ENCODE measurements around the gene CERS2.

The CERS2 gene

DNA sequence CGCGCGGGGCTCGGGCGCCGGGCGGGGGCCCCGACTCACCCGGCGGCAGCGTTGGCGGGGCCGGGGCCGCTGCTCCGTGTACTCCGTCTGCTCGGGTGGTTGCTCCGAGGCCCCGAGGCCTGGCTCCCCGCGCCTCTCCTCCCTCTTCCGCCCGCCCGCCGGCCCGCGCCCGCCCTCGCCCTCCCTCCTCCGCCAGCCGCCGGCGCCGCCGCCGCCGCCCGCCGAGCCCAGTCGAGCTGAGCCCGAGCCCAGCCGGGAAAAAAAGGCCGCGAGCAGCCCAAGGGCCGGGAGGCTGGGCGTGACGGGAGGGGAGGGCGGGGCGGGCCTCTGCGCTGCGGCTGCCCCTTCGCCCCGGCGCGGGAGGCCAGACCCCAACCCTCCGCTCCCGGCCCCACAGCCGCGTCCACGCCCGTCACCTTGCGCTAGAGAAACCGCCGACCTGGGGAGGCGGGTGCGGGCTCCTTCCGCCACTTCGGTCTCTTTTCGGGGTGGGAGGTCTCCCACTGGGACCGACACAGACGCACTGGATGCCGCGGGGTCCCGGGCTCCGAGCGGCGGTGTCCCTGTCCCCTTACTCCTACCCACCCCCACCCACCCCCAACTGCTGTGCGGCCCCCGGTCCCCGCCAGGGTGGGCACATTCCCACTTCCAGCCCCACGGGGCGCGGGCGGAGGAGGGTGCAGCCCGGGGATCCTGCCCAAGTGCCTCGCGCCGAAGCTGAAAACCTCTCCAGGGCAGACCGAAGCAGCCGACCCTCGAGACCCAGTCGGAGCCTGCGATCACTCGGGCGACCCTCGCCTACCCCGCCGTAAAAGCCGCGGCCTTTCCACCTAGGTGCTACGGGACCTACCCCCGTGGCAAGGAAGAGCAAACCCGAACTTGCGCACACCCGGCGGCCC is at the start of gene CERS2:
Gene CERS2 (minus strand): TSS at position 256 of the 899 bp plus-strand sequence. CDS start 5,745 bp downstream, outside the sequence.
- peak; percentile 66 for DNase-seq

- DNase-seq = no peak
Observed at GRCh38 chr1:151013518-151013917, 38.9 kb upstream of the CERS2 start.

GRCh38 chr1:151012684-151013471 is 38.2 kb upstream of the CERS2 start:
- DNase-seq = no peak

DNA sequence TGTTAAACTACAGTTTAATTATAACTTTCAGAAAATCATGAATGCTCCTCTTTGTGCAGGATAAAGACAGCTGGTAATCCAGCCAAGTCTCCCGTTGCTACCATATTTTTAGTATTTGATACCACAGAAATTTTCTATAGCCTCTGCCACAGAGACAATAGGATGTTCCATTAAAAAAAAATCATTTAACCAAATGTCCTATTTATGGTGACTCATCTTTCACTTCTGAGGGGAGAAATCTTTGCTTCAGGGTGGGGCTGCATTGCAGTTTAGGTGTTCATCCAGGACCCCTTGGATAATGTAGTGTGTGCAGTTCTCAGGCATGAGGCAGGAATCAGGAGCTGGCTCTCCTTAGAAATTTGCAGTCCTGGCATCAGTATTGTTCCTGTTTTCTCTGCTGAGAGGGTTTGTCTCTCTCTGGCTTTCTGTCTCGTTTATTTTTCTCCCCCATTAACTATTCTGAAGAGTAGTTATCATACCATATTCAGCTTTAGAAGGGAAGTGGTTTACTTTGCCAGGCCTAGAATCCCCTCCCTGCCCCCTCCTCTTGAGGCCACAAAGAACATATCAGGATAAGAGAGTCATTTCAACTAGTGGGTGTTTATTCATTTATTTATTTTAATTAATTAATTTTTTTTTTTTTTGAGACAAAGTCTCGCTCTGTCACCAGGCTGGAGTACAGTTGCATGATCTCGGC is 36.7 kb upstream of the CERS2 start:
- DNase-seq = no peak

- no peak for DNase-seq
Observed at GRCh38 chr1:151010346-151010726, 35.7 kb upstream of the CERS2 start.

DNA sequence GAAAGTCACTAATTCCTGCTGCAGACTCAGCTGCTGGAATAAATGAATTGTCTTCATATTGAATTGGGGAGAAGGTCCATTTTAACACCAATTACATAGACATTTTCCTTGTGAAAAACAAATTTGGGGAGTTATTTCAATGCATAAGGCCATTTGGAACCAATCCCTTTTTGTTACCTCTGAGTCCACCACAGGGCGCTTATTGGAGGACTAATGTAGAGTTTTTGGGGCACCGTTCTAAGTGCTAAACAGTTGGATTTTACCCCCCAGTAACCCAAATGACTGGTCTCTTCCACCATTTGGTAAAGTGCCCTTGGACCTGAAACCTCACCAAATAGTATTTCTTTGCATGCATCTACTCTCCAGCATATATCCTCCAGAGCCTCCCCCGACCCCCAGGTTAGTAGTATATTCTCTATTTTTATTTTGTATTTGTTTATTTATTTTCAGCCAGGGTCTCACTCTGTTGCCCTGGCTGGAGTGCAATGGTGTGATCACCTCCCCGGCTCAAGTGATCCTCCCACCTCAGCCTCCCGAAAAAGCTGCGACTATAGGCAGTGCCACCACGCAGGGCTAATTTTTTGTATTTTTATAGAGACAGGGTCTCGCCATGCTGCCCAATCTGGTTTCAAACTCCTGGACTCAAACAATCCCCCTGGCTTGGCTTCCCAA is 35.2 kb upstream of the CERS2 start:
- no peak for DNase-seq

DNA sequence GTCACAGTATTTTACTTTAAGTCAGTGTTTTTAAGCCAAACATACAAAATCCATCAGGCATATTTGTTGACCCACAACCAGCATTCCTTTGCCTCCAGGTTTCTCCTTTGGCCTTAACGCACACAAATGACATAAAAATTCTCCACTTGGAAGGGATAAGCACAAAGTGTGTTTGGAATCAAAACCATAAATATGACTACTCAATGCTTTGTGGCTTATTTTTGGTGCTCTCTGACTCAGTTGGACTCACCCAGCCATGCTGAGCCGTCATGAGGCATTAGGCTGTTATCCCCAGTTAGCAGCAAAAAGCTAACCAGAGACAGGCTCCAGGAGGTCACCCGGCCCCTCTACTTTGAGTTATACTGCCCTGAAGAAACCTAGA is 34.6 kb upstream of the CERS2 start:
- no peak for DNase-seq

DNA sequence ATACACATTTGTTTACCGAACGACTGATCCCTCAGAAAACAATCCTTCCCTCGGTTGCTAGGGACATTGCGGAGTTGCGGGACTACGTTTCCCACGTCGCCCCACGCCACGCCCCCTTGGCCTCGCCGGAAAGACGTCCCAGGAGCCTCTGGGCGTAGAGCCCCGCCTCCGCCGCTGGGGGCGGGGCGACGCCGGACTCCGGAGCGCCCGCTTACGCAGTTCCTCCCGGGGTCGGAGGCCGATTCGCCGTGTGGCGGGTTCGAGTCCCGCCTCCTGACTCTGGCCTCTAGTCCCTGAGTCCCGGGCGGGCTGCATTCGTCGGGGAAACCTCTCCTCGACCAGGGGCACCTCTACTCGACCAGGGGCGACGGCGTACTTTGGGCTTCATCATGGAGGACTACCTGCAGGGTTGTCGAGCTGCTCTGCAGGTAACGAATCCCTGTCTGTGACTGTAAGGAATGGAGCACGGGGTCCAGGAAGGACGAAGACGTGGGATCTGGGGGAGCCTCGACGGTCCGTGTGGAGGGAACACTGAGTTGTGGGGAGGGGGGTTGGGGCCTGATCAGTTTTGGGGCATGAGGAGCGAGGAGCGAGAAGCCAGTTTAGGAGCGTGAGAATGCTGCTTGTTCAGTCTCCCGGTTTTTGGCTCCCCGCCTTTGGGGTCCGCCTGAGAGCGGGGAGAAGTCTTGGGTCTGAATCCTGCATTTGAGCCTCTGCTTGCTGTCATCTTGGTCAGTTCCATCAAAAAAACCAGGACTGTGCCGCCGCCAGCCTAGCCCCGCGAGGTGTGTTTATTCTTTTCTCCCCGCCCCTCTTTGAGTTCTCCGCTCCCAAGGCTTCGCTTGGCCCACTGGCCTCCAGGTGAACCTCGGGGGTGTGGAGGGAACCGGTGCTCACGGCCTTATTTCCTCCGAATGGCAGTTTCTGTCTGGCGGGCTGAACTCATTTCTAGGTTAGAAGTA is 33.9 kb upstream of the CERS2 start, which contains the start of gene PRUNE1:
Gene PRUNE1 (plus strand): TSS at position 206 of the 962 bp plus-strand sequence. CDS start 184 bp downstream, at position 390.
- peak; percentile 90 for DNase-seq

GRCh38 chr1:151007853-151008243 is 33.2 kb upstream of the CERS2 start:
- DNase-seq = no peak

- no peak for DNase-seq
Observed at GRCh38 chr1:151006327-151007052, 31.9 kb upstream of the CERS2 start, which contains the start of gene MINDY1. TSS of gene MINDY1 (minus strand) at chr1:151006902. CDS start at chr1:151002617, 4,285 bp downstream.

DNA sequence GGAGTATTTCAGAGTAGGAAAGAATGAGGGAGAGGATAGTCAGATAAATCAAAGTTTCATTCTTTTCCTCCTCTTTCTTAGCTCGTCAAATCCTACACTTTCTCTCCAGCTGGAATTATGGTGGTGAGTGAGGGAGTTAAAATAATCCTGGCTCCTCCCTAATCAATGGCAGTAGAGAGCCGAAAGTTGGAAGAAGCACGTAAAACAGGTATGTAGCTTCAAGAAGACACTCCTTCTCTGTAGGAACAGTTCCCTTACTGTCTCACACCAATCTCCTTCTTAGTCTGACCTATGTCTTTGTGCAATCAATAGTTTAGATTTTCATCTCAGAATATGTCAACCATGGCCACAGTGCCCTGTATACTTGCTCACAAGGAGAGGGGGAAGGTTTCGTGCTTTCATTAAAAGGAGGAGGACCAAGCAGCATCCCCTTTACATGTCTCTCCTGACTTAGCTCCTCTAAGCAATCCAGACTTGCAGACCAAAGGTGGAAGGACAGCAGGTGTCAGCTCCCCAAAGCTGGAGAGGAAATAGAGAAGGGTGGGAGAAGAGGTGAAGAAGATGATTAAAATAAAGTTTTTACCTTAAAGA is 31.2 kb upstream of the CERS2 start:
- DNase-seq = no peak

DNA sequence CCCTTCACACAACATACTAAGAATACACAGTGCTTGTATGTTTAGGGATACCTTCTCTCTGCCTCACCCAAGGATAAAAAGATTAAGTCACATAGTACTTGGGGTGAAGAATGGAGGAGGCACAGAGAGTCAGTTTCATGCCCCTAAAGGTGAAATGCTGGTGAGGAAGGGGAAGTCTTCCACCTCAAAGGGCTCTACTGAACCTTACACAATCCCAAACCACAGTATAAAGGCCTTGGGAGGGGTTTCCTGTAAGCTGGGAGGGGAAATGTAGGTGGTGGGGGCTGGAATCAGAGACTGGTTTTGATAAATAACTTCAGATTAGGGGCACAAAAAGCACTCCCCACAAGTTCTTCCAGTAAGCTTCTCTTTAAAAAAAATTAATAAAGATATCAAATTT is 28.5 kb upstream of the CERS2 start:
- no peak for DNase-seq

DNA sequence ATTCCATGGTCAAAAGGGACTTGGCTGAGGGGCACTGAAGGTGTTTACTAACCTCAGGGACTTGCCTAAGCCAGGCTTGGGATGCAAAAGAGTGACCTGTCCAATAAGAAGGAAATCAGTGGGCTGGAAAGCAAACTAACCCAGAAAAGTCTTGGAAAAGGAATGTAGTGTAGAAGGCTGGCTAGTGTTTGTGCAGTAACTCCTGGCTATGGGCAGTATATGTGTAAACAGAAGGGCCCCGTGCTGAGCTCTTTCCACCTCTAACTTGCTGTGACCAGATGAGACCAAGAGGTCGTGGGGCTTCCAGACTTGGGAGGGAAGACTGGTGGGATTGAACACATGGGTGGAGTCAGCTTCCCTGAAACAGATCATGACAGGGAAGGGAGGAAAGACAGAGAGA is 28.0 kb upstream of the CERS2 start:
- no peak for DNase-seq

DNA sequence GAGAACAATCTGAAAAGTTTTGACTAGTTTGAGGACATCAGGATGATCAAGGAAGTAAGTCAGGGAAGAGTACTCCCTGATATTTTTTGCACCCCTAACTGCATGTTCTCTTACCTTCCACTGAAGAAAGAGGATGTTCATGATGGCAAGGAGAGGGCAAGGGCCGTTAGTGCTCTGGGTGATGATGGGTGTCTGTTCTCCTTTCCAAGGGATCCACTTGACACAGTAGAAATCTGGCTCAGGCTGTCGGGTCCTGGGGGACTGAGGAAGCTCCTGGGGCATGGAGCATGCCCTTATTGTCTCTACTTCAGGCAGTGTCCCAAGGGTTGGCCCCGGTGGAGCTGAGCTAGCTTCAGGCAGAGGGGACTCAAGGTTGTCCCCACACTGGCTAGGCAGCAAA is 27.4 kb upstream of the CERS2 start:
- DNase-seq = no peak

GRCh38 chr1:151001602-151002001 is 27.0 kb upstream of the CERS2 start:
- no peak for DNase-seq

GRCh38 chr1:151000408-151000807 is 25.8 kb upstream of the CERS2 start:
- no peak for DNase-seq

GRCh38 chr1:150999926-151000325 is 25.3 kb upstream of the CERS2 start:
- no peak for DNase-seq

DNA sequence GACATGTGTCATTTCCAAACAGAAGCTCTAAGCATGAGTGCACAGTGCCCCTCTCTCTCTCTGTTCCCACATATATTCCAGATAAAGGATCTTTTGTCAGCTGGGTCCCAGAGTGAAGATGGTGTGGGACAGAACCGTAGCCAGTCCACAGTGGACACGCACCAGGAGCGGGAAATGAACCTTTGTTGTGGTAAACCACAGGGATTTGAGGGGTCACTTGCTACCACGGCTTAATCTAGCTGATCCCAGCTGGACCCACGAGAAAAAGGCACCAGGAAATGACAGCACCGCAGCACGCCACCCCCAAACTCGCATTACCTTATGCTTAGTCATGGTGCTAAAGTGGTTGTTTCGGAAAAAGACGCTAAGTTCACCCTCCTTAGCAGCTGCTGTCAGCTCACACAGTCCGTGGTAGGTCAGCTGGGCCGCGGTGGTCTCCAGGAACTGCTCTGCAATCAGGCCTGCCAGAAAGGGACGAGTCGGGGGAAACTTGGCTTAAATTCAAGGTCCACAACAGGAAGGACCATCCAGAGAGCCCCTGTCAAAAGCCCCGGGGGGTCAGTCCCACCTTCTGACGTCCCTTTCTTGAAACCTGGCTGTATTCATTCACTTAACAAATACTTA is 24.5 kb upstream of the CERS2 start:
- no peak for DNase-seq

DNA sequence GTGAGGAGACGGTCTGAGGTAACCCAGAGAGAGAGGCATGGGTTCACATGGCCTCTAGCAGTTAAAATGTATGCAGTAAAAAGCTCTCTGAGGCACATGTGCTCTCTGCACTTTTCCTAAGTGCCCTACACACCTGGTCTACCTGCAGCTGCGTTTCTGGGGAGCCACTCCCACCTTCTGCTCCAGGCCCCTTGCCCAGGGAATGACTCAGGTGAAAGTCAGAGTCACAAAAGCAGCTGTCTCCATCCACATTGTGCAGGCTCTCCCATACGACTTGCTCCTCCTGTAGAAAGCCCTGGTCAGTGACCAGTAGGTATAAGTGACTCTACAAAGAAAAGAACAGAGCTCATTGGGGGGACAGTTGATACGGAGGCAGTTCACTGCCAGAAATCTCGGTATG is 23.3 kb upstream of the CERS2 start:
- no peak for DNase-seq
